HCT116 (cell line): Measurements from ENCODE around the gene NKRF. TPM values are rescaled to one million over a fixed set of nuclear protein-coding genes. Genes with fewer than 3 reads are reported as not detected.

Experiments used
- ATAC-seq: fragments of 200-7000 bp; cut with Tn5 transposase; 2 replicates; pipeline ENCODE4 v1.9.1; 2020; ENCODE audit warnings: mild to moderate bottlenecking, moderate library complexity
- BruUV-seq: library from RNA; stranded (reverse); fragments of 400-500 nt; replicated peaks from 2 replicates; lab custom pipeline; 2021; lab: Mats Ljungman, UMichigan
- CTCF ChIA-PET: fragments of 300-600 bp; sonication (Branson Sonifier 250); formaldehyde crosslinking; loops from one replicate; lab custom pipeline; 2021; ENCODE audit warnings: antibody characterized with exemption; lab: Charles Lee
- POLR2A ChIA-PET: fragments of 300-600, 350-600 bp; sonication (Branson Sonifier 250); formaldehyde crosslinking; loops from one replicate; lab custom pipeline; 2021; ENCODE audit warnings: antibody characterized with exemption; lab: Charles Lee
- RAD21 ChIA-PET, 2 experiments: fragments of 300-600 bp; sonication (Branson Sonifier 250); formaldehyde crosslinking; loops; one replicate each; lab custom pipeline; 2023; ENCODE audit warnings: low total read pairs in 2 of 2; ENCODE audit not compliant: uncharacterized antibody in 2 of 2, unreplicated experiment in 2 of 2, low non-redundant PET in 1 of 2; lab: Charles Lee
- DNase-seq: peaks from one replicate; pipeline ENCODE4 v3.0.0-alpha.2; 2010; ENCODE audit warnings: low read depth, low spot score
- H2AFZ ChIP-seq: fragments of 200-600 bp; shearing (Covaris generic), sonication (generic); 2 replicates; pipeline ENCODE4 v1.6.1; 2017; ENCODE audit warnings: low read depth, mixed run types, mixed read lengths, antibody characterized with exemption, low read length; ENCODE audit not compliant: poor library complexity, severe bottlenecking
- H3K27ac ChIP-seq: 2 replicates; pipeline ENCODE4 v1.5.1; 2012; ENCODE audit warnings: low read depth, low read length
- H3K27me3 ChIP-seq: fragments of 200-600 bp; sonication (generic); 2 replicates; pipeline ENCODE4 v1.6.1; 2016; ENCODE audit warnings: mixed run types, low read length, mixed read lengths; ENCODE audit not compliant: insufficient read depth
- H3K36me3 ChIP-seq, 2 experiments: fragments of 200-500 bp in 1 of 2; fragments of 200-600 bp in 1 of 2; sonication (Bioruptor generic) in 1 of 2; sonication (generic) in 1 of 2; 2 replicates each; pipeline versions ENCODE4 v1.5.1 to v1.6.1; 2014 to 2016; ENCODE audit warnings: low read length in 2 of 2, inconsistent platforms in 1 of 2, mixed read lengths in 1 of 2, mixed run types in 1 of 2; ENCODE audit not compliant: insufficient read depth in 2 of 2, control insufficient read depth in 1 of 2
- H3K4me1 ChIP-seq, 2 experiments: fragments of 200-600 bp in 1 of 2; sonication (generic) in 1 of 2; 2 replicates each; pipeline versions ENCODE4 v1.5.1 to v1.6.1; 2012 to 2017; ENCODE audit warnings: low read length in 2 of 2, inconsistent platforms in 1 of 2, mild to moderate bottlenecking in 1 of 2, mixed read lengths in 1 of 2, mixed run types in 1 of 2, moderate library complexity in 1 of 2; ENCODE audit not compliant: insufficient read depth in 2 of 2, control insufficient read depth in 1 of 2
- H3K4me2 ChIP-seq: fragments of 200-600 bp; sonication (generic); 2 replicates; pipeline ENCODE4 v1.6.1; 2017; ENCODE audit warnings: mixed run types, low read length, mixed read lengths
- H3K4me3 ChIP-seq, 2 experiments: fragments of 200-600 bp in 1 of 2; sonication (generic) in 1 of 2; replicated peaks in 1 of 2; 2 replicates each; pipeline ENCODE4 v1.5.1; 2011 to 2016; ENCODE audit warnings: low read length in 2 of 2, control low read depth in 1 of 2, low read depth in 1 of 2, mild to moderate bottlenecking in 1 of 2, mixed read lengths in 1 of 2, mixed run types in 1 of 2
- H3K79me2 ChIP-seq: fragments of 200-600 bp; sonication (generic); 2 replicates; pipeline ENCODE4 v1.6.1; 2017; ENCODE audit warnings: mild to moderate bottlenecking, mixed run types, low read length, moderate library complexity, mixed read lengths; ENCODE audit not compliant: insufficient read depth
- H3K9ac ChIP-seq: fragments of 200-600 bp; sonication (generic); 2 replicates; pipeline ENCODE4 v1.6.1; 2016; ENCODE audit warnings: low read length, mixed read lengths
- H3K9me2 ChIP-seq: fragments of 200-600 bp; sonication (generic), shearing (Covaris generic); 2 replicates; pipeline ENCODE4 v1.6.1; 2017; ENCODE audit warnings: mixed run types, mild to moderate bottlenecking, moderate library complexity; ENCODE audit not compliant: insufficient read depth
- H3K9me3 ChIP-seq, 2 experiments: fragments of 200-500 bp in 1 of 2; fragments of 200-600 bp in 1 of 2; sonication (Bioruptor generic) in 1 of 2; sonication (generic) in 1 of 2; 2 replicates each; pipeline ENCODE4 v1.6.1; 2014 to 2017; ENCODE audit warnings: low read length in 2 of 2, mixed read lengths in 2 of 2, inconsistent platforms in 1 of 2, low read depth in 1 of 2, mild to moderate bottlenecking in 1 of 2, mixed run types in 1 of 2, moderate library complexity in 1 of 2; ENCODE audit not compliant: control insufficient read depth in 1 of 2, insufficient read depth in 1 of 2
- H4K20me1 ChIP-seq: fragments of 200-600 bp; sonication (generic), shearing (Covaris generic); 2 replicates; pipeline ENCODE4 v1.6.1; 2017; ENCODE audit warnings: mixed run types, mild to moderate bottlenecking, moderate library complexity; ENCODE audit not compliant: insufficient read depth
- EGR1 ChIP-seq: IDR thresholded peaks from 2 replicates; pipeline ENCODE4 v1.6.1; 2012; ENCODE audit warnings: low read depth
- ELF1 ChIP-seq: IDR thresholded peaks from 2 replicates; pipeline ENCODE4 v1.6.1; 2012; ENCODE audit warnings: low read depth, borderline replicate concordance
- EZH2 ChIP-seq: fragments of 200-600 bp; sonication (generic); IDR thresholded peaks from 2 replicates; pipeline ENCODE4 v1.6.1; 2017; ENCODE audit warnings: antibody characterized with exemption, mixed run types
- REST ChIP-seq: IDR thresholded peaks from 2 replicates; pipeline ENCODE4 v1.6.1; 2012; ENCODE audit warnings: low read depth
- SIN3A ChIP-seq: IDR thresholded peaks from 2 replicates; pipeline ENCODE4 v1.6.1; 2012; ENCODE audit warnings: low read depth
- SRF ChIP-seq: IDR thresholded peaks from 2 replicates; pipeline ENCODE4 v1.6.1; 2012; ENCODE audit warnings: low read depth
- intact Hi-C: fragments of 100-400 bp; cut with micrococcal nuclease; formaldehyde crosslinking; loops from 2 replicates; pipeline ENCODE4 v1.10.0; 2022
- total RNA-seq: library from RNA; stranded (reverse); gene quantifications from one replicate; pipeline ENCODE4 v1.2.1, GENCODE V29; 2021; ENCODE audit not compliant: unreplicated experiment

Gene NKRF
- total RNA-seq, 1 experiment from 2014 or later: 22.8 TPM

- Histone ChIP-seq H4K20me1 (no peaks in the 10 kb centered on the region), H3K79me2 (peaks cover 10% of the 10 kb centered on the region), H3K4me2 (no peak overlapping the region), H3K9me2 (no peaks in the 10 kb centered on the region), H3K27me3 (no peaks in the 10 kb centered on the region), H3K4me1 (no peaks in the 10 kb centered on the region), H3K4me3 (no peak overlapping the region), H3K9ac (no peak overlapping the region), H3K27ac (no peak overlapping the region), H3K36me3 (no peaks in the 10 kb centered on the region), H2AFZ (no peak overlapping the region), H3K9me3 (no peaks in the 10 kb centered on the region)
- no TSS peak for BruUV-seq
- CTCF ChIA-PET: no interaction called here
- POLR2A ChIA-PET: no interaction called here
- TF ChIP-seq EZH2 (no peak), EGR1 (no peak), REST (no peak), ELF1 (no peak), SIN3A (no peak), SRF (no peak)
- ATAC-seq: no peak
- intact Hi-C loops: no loop called here
- DNase-seq: no peak
- RAD21 ChIA-PET: no interaction called here
Measured at GRCh38 chrX:119549327-119550016, 56.8 kb downstream of the NKRF start.
